GM20000 (cell line): ENCODE results near the gene BTBD6.
"Not testable (repeated sequence)": the region's sequence is repeated elsewhere in the genome, so short reads cannot be mapped to it uniquely, and the experiment has no call there.

Source experiments
- DNase-seq: peaks from one replicate; pipeline ENCODE4 v3.0.0; 2012; ENCODE audit warnings: low spot score
- CTCF ChIP-seq: IDR thresholded peaks from 2 replicates; pipeline ENCODE4 v1.5.1; 2012; ENCODE audit warnings: mild to moderate bottlenecking, control low read depth; ENCODE audit errors: extremely low read depth, missing control alignments

BTBD6 gene

GRCh38 chr14:105283028-105283427, 34.7 kb downstream of the BTBD6 start:
- no peak for TF ChIP-seq CTCF

GRCh38 chr14:105283899-105284298, 35.6 kb downstream of the BTBD6 start:
- no peak for TF ChIP-seq CTCF
- no peak for DNase-seq

More at GRCh38 chr14:105283028-105283427, 34.7 kb downstream of the BTBD6 start:
- no peak for DNase-seq

- no peak for DNase-seq
- no peak for TF ChIP-seq CTCF
Observed at GRCh38 chr14:105285174-105285573, 36.8 kb downstream of the BTBD6 start.

GRCh38 chr14:105286759-105287144, 38.4 kb downstream of the BTBD6 start:
- TF ChIP-seq CTCF = no peak
- no peak for DNase-seq

- TF ChIP-seq CTCF = no peak
- DNase-seq = no peak
Observed at GRCh38 chr14:105287249-105288102, 39.1 kb downstream of the BTBD6 start.

GRCh38 chr14:105288936-105289335, 40.6 kb downstream of the BTBD6 start:
- not testable (repeated sequence) for DNase-seq

- no peak for TF ChIP-seq CTCF
- no peak for DNase-seq
Observed at GRCh38 chr14:105290621-105291346, 42.5 kb downstream of the BTBD6 start.
